Measurements from ENCODE around the gene PXDN.
"Not testable (repeated sequence)": the region's sequence is repeated elsewhere in the genome, so short reads cannot be mapped to it uniquely, and the experiment has no call there.

PXDN gene

GRCh38 chr2:1742681-1743395 lies 1.5 kb downstream of the PXDN start:
- H3K36me3 Mint-ChIP-seq (ENCODE audit: low read depth), result no peaks in the 10 kb centered on the region
- peaks cover 7% of the 10 kb centered on the region for H3K4me1 Mint-ChIP-seq (ENCODE audit: low read depth)
- peak overlapping the region; percentile 72 for H3K4me3 Mint-ChIP-seq
- H3K9me3 Mint-ChIP-seq, result no peaks in the 10 kb centered on the region
- peaks cover 41% of the 10 kb centered on the region for H3K27me3 Mint-ChIP-seq
- no peak overlapping the region for H3K27ac Mint-ChIP-seq

GRCh38 chr2:1742301-1742680 lies 2.0 kb downstream of the PXDN start:
- Mint-ChIP-seq H3K4me1 (ENCODE audit: low read depth) (peaks cover 7% of the 10 kb centered on the region), H3K27me3 (peaks cover 41% of the 10 kb centered on the region), H3K36me3 (ENCODE audit: low read depth) (no peaks in the 10 kb centered on the region), H3K27ac (no peak overlapping the region), H3K9me3 (no peaks in the 10 kb centered on the region), H3K4me3 (peak overlapping the region; percentile 59)

GRCh38 chr2:1741851-1742250 lies 2.5 kb downstream of the PXDN start:
- Mint-ChIP-seq H3K4me1 (ENCODE audit: low read depth) (peaks cover 7% of the 10 kb centered on the region), H3K36me3 (ENCODE audit: low read depth) (no peaks in the 10 kb centered on the region), H3K27me3 (peaks cover 37% of the 10 kb centered on the region), H3K27ac (no peak overlapping the region), H3K4me3 (peak overlapping the region; percentile 59), H3K9me3 (no peaks in the 10 kb centered on the region)

- H3K4me3 Mint-ChIP-seq, result no peak overlapping the region
- H3K27me3 Mint-ChIP-seq, result peaks cover 29% of the 10 kb centered on the region
- no peaks in the 10 kb centered on the region for H3K36me3 Mint-ChIP-seq (ENCODE audit: low read depth)
- H3K27ac Mint-ChIP-seq, result no peak overlapping the region
- H3K9me3 Mint-ChIP-seq, result no peaks in the 10 kb centered on the region
- peaks cover 7% of the 10 kb centered on the region for H3K4me1 Mint-ChIP-seq (ENCODE audit: low read depth)
These were observed 3.4 kb downstream of the PXDN start for GRCh38 chr2:1740716-1741589.

- Mint-ChIP-seq H3K27ac (no peak overlapping the region), H3K4me3 (no peak overlapping the region), H3K9me3 (no peaks in the 10 kb centered on the region), H3K4me1 (ENCODE audit: low read depth) (peaks cover 7% of the 10 kb centered on the region), H3K36me3 (ENCODE audit: low read depth) (no peaks in the 10 kb centered on the region), H3K27me3 (peaks cover 24% of the 10 kb centered on the region)
These were observed 4.2 kb downstream of the PXDN start for GRCh38 chr2:1739961-1740715.

- Mint-ChIP-seq H3K9me3 (no peaks in the 10 kb centered on the region), H3K4me3 (no peak overlapping the region), H3K27ac (no peak overlapping the region), H3K4me1 (ENCODE audit: low read depth) (peaks cover 7% of the 10 kb centered on the region), H3K27me3 (peaks cover 20% of the 10 kb centered on the region), H3K36me3 (ENCODE audit: low read depth) (no peaks in the 10 kb centered on the region)
These were observed 4.9 kb downstream of the PXDN start for GRCh38 chr2:1739322-1739957.

- Mint-ChIP-seq H3K36me3 (ENCODE audit: low read depth) (no peaks in the 10 kb centered on the region), H3K27ac (no peak overlapping the region), H3K9me3 (no peaks in the 10 kb centered on the region), H3K4me3 (no peak overlapping the region), H3K4me1 (ENCODE audit: low read depth) (peaks cover 7% of the 10 kb centered on the region), H3K27me3 (peaks cover 20% of the 10 kb centered on the region)
These were observed 5.5 kb downstream of the PXDN start for GRCh38 chr2:1738646-1739302.

- no peaks in the 10 kb centered on the region for H3K9me3 Mint-ChIP-seq
- peaks cover 7% of the 10 kb centered on the region for H3K4me1 Mint-ChIP-seq (ENCODE audit: low read depth)
- H3K36me3 Mint-ChIP-seq (ENCODE audit: low read depth), result no peaks in the 10 kb centered on the region
- no peak overlapping the region for H3K4me3 Mint-ChIP-seq
- H3K27me3 Mint-ChIP-seq, result peaks cover 20% of the 10 kb centered on the region
- no peak overlapping the region for H3K27ac Mint-ChIP-seq
These were observed 6.2 kb downstream of the PXDN start for GRCh38 chr2:1738163-1738562.

GRCh38 chr2:1736997-1737480 lies 7.3 kb downstream of the PXDN start:
- Mint-ChIP-seq H3K36me3 (ENCODE audit: low read depth) (no peaks in the 10 kb centered on the region), H3K27ac (no peak overlapping the region), H3K4me3 (no peak overlapping the region), H3K4me1 (ENCODE audit: low read depth) (no peaks in the 10 kb centered on the region), H3K9me3 (no peaks in the 10 kb centered on the region), H3K27me3 (peaks cover 11% of the 10 kb centered on the region)

GRCh38 chr2:1736045-1736444 lies 8.3 kb downstream of the PXDN start:
- peaks cover 3% of the 10 kb centered on the region for H3K27me3 Mint-ChIP-seq
- H3K4me3 Mint-ChIP-seq, result no peak overlapping the region
- no peaks in the 10 kb centered on the region for H3K9me3 Mint-ChIP-seq
- H3K27ac Mint-ChIP-seq, result no peak overlapping the region
- no peaks in the 10 kb centered on the region for H3K36me3 Mint-ChIP-seq (ENCODE audit: low read depth)
- no peaks in the 10 kb centered on the region for H3K4me1 Mint-ChIP-seq (ENCODE audit: low read depth)

- not testable (repeated sequence) for H3K9me3 Mint-ChIP-seq; H3K36me3 Mint-ChIP-seq (ENCODE audit: low read depth); H3K27me3 Mint-ChIP-seq; H3K4me1 Mint-ChIP-seq (ENCODE audit: low read depth); H3K27ac Mint-ChIP-seq; H3K4me3 Mint-ChIP-seq
These were observed 11.0 kb downstream of the PXDN start for GRCh38 chr2:1733298-1733697.

- H3K27ac Mint-ChIP-seq, result no peak overlapping the region
- H3K4me1 Mint-ChIP-seq (ENCODE audit: low read depth), result no peaks in the 10 kb centered on the region
- no peak overlapping the region for H3K4me3 Mint-ChIP-seq
- no peaks in the 10 kb centered on the region for H3K27me3 Mint-ChIP-seq
- H3K36me3 Mint-ChIP-seq (ENCODE audit: low read depth), result no peaks in the 10 kb centered on the region
- H3K9me3 Mint-ChIP-seq, result no peaks in the 10 kb centered on the region
These were observed 12.1 kb downstream of the PXDN start for GRCh38 chr2:1731963-1732768.

GRCh38 chr2:1731447-1731962 lies 12.8 kb downstream of the PXDN start:
- H3K36me3 Mint-ChIP-seq (ENCODE audit: low read depth), result no peaks in the 10 kb centered on the region
- H3K27ac Mint-ChIP-seq, result no peak overlapping the region
- H3K9me3 Mint-ChIP-seq, result no peaks in the 10 kb centered on the region
- H3K4me1 Mint-ChIP-seq (ENCODE audit: low read depth), result no peaks in the 10 kb centered on the region
- H3K4me3 Mint-ChIP-seq, result no peak overlapping the region
- H3K27me3 Mint-ChIP-seq, result no peaks in the 10 kb centered on the region
